Activated naive CD4-positive, alpha-beta T cell treated with anti-CD3 and anti-CD28 coated beads for 36 hours (primary cell): ENCODE measurements around the gene P2RX3. TPM values are rescaled to one million over a fixed set of nuclear protein-coding genes. Genes with fewer than 3 reads are reported as not detected.

Experiments used
- CTCF ChIA-PET: fragments of 350-600 bp; sonication (Branson Sonifier 250); formaldehyde crosslinking; loops from one replicate; lab custom pipeline; 2021; ENCODE audit warnings: antibody characterized with exemption; lab: Charles Lee
- DNase-seq: peaks from one replicate; pipeline ENCODE4 v3.0.0-alpha.2; 2020
- H3K27ac Mint-ChIP-seq: one replicate; pipeline ENCODE4 v1.8.0; 2021; ENCODE audit warnings: mild to moderate bottlenecking, mixed read lengths
- H3K27me3 Mint-ChIP-seq: one replicate; pipeline ENCODE4 v1.8.0; 2021; ENCODE audit warnings: low read depth, mixed read lengths
- H3K36me3 Mint-ChIP-seq: one replicate; pipeline ENCODE4 v1.8.0; 2021; ENCODE audit warnings: low read depth, mixed read lengths
- H3K4me1 Mint-ChIP-seq: one replicate; pipeline ENCODE4 v1.8.0; 2021; ENCODE audit warnings: low read depth, mixed read lengths
- H3K4me3 Mint-ChIP-seq: one replicate; pipeline ENCODE4 v1.8.0; 2021; ENCODE audit warnings: mild to moderate bottlenecking, moderate library complexity, mixed read lengths
- H3K9me3 Mint-ChIP-seq: one replicate; pipeline ENCODE4 v1.8.0; 2021; ENCODE audit warnings: mixed read lengths
- intact Hi-C: fragments of 100-400 bp; cut with micrococcal nuclease; formaldehyde crosslinking; loops from one replicate; pipeline ENCODE4 v1.15.1; 2023
- total RNA-seq, 2 experiments: library from RNA; stranded (reverse); gene quantifications; one replicate each; pipeline ENCODE4 v1.2.3, GENCODE V29; 2021

The P2RX3 gene
- total RNA-seq, 2 experiments from 2014 or later: not detected

DNA sequence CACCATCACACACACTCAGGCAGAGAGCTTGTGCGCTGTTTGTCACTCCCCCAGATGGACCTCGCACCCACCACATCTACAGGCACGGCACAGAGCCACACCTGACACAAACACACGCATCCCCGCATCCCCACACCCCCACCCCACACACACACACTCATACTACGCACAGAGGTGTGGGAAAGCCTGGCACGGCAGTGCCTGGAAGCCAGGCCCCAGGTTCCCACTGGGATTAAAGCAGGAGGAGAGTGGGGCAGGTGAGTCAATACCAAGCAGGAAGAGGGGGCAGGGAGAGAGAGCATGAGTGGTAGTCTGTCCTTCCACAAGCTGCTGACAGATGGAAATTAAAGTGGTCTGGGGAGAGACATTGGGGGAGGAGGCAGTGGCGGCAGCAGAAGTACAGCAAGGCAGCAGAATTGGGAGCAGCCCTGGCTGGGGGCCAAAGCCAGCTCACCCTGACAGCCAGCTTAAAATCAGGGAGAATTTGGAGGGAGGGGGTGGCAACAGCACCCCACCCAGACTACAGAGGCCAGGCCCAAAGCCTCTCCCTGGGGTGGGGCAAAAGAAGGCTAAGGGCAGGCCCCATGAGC is 34.1 kb upstream of the P2RX3 start:
- peaks cover 10% of the 10 kb centered on the region for H3K9me3 Mint-ChIP-seq
- peaks cover 37% of the 10 kb centered on the region for H3K36me3 Mint-ChIP-seq
- intact Hi-C loops: no loop called here
- CTCF ChIA-PET: interaction anchor here (0.6 kb wide), 1 partner anchor 208 kb away, joined by 3 read pairs; no protein-coding TSS in a partner anchor
- H3K4me3 Mint-ChIP-seq: no peak overlapping the region
- DNase-seq: no peak
- no peak overlapping the region for H3K27ac Mint-ChIP-seq
- H3K27me3 Mint-ChIP-seq: no peaks in the 10 kb centered on the region
- H3K4me1 Mint-ChIP-seq: no peaks in the 10 kb centered on the region

DNA sequence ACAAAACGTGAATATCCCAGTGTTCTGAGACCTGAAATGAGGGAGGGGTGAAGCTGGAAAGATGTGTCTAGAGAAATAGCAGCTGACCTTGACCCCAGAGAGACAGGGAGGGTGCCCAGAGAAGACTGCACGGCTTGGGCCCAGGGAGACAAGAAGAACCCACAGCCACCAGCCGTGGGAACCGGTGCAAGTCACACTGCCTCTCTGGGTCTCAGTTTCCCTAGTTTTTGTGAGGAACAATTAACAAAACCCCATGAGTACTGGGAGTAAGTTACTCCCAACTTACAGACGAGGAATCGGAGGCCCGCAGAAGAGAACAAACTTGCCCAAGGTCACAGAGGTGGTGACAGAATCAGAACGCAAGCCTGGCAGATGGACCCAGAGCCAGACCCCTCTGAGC is 32.6 kb upstream of the P2RX3 start:
- H3K4me1 Mint-ChIP-seq: no peaks in the 10 kb centered on the region
- H3K9me3 Mint-ChIP-seq: no peaks in the 10 kb centered on the region
- peaks cover 34% of the 10 kb centered on the region for H3K36me3 Mint-ChIP-seq
- intact Hi-C loops: no loop called here
- H3K27ac Mint-ChIP-seq: no peak overlapping the region
- DNase-seq: no peak
- CTCF ChIA-PET: no interaction called here
- H3K27me3 Mint-ChIP-seq: no peaks in the 10 kb centered on the region
- H3K4me3 Mint-ChIP-seq: no peak overlapping the region

DNA sequence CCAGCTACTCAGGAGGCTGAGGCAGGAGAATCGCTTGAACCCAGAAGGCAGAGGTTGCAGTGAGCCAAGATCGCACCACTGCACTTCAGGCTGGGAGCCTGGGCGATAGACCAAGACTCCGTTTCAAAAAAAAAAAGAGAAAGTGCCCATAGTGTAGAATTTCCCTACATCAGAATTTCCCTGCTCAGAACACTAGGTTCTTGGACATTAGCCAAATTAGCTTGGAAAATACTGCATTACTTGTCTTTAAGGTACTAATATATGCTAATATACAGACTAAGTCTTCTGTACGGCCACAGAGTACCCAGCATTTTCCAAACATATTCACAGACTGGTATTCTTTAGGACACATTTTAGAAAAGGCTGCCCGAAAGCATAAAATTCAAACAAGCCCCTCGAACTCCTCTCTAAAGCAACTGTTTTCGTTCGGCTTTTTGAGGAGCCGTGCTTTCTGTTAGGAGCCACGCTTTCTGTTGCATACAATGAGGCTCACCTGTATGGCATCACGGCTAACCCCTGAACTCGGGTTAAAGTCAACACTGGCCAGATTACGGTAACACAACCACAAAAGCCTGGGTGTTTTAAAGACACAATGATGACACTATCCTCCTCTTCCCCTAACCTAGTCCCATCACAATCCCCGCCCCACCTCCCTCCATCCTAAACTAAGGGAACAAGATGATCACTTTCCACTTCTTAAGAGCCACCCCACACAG is 31.8 kb upstream of the P2RX3 start:
- H3K27ac Mint-ChIP-seq: no peak overlapping the region
- H3K4me3 Mint-ChIP-seq: no peak overlapping the region
- H3K4me1 Mint-ChIP-seq: peaks cover 7% of the 10 kb centered on the region
- CTCF ChIA-PET: interaction anchor here (1.5 kb wide), 1 partner anchor 28 kb away, joined by 3 read pairs; no protein-coding TSS in a partner anchor
- intact Hi-C loops: no loop called here
- no peaks in the 10 kb centered on the region for H3K27me3 Mint-ChIP-seq
- H3K9me3 Mint-ChIP-seq: no peaks in the 10 kb centered on the region
- H3K36me3 Mint-ChIP-seq: peaks cover 26% of the 10 kb centered on the region
- DNase-seq: no peak

DNA sequence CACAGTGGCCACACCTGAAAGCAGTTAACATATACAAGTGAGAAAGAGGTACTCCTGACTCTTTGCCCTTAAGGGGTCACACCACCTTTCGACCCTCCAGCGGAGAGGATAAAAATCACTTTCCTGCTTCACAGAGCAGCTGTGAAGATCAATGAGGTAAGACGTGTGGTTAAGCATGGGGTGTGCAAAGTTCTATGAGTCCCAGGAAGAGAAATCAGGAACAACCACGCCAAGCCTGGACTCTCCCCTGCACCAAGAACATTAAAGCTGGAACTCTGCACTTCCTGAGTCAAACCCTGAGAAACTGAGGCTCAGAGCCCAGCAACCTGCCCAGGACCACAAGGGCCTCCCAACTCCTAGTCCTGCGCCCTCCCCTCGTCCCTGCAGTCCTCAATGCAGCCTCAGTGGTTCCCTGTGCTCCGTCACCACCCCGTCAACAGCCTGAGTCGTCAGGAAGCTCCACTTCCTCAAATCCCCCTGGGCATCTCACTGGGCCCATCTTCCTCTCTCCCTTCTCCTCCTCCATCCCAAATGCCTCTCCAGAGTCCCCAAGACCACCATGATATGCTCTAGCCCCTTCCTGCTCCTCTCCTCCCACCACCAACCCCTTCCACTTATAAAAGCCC is 31.1 kb upstream of the P2RX3 start:
- H3K27me3 Mint-ChIP-seq: no peaks in the 10 kb centered on the region

DNA sequence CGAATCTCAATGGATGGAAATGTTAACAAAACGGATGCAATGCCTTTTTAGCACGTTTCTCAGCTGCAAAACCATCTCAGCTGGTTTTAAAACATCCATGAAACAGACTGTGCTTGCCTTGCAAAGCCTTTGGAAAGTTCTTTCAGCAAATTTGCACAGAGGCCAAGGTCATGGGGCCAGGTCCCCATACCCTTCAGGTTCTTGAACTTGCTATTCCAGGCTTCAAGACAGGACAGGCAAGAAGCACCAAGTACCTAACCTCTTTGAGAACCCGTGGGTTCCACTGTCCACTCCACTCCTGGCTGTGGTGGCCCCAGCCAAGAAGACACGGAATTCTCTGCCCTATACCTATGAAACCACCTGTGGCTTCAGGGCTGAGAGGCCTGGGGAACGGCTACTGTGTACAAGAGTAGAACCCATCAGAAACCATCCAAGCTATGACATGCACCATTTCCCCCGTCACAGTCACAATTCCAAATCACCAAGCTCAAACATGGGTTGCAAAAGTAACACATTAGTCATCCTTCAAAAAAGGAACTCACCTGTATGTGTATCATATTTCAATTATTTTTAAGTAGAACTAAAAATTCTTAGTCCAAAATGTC is 30.4 kb upstream of the P2RX3 start:
- CTCF ChIA-PET: interaction anchor here (1.5 kb wide), 1 partner anchor 27 kb away, joined by 3 read pairs; no protein-coding TSS in a partner anchor
- no peak for DNase-seq
- Mint-ChIP-seq H3K27me3 (no peaks in the 10 kb centered on the region), H3K36me3 (peaks cover 16% of the 10 kb centered on the region), H3K4me3 (no peak overlapping the region), H3K9me3 (no peaks in the 10 kb centered on the region), H3K27ac (no peak overlapping the region), H3K4me1 (peaks cover 17% of the 10 kb centered on the region)
- intact Hi-C loops: no loop called here

More for the DNA sequence above, 31.1 kb upstream of the P2RX3 start:
- peaks cover 15% of the 10 kb centered on the region for H3K4me1 Mint-ChIP-seq
- no peak overlapping the region for H3K4me3 Mint-ChIP-seq
- H3K36me3 Mint-ChIP-seq: peaks cover 19% of the 10 kb centered on the region
- intact Hi-C loops: no loop called here
- CTCF ChIA-PET: interaction anchor here (1.5 kb wide), 1 partner anchor 28 kb away, joined by 3 read pairs; no protein-coding TSS in a partner anchor
- no peak for DNase-seq
- no peak overlapping the region for H3K27ac Mint-ChIP-seq
- no peaks in the 10 kb centered on the region for H3K9me3 Mint-ChIP-seq

DNA sequence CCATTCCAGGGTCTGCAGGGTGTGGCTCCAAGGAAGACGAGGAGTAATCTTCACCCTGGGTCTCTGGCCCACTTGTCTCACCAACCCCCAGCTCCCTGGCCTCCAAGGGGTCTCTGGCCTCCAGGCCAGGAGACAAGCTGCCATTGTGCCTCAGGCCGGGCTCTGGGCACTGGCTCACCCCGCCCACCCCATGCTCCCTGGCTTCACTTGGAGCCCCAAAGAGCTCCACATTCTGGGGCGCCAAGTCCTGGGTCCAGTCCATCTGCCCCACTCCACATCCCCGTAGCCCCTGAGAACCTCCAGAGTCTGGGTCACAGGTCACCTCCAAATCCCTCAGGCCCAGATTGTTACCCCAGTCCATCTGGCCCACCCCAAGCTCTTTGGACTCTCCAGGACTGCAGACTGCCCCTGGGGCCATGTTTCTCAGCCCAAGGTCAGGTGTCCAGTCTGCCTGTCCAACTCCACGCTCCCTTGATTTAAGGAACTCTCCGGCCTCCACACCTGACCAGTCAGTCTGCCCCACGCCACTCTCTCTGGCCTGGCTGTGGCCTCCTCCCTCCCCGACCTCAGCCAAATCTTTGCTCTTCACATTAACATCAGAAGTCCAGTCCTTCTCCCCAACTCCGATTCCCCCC is 29.6 kb upstream of the P2RX3 start:
- intact Hi-C loops: no loop called here
- DNase-seq: no peak
- no peaks in the 10 kb centered on the region for H3K27me3 Mint-ChIP-seq
- CTCF ChIA-PET: no interaction called here
- peaks cover 17% of the 10 kb centered on the region for H3K4me1 Mint-ChIP-seq
- no peak overlapping the region for H3K27ac Mint-ChIP-seq
- H3K9me3 Mint-ChIP-seq: no peaks in the 10 kb centered on the region
- peaks cover 13% of the 10 kb centered on the region for H3K36me3 Mint-ChIP-seq
- no peak overlapping the region for H3K4me3 Mint-ChIP-seq

DNA sequence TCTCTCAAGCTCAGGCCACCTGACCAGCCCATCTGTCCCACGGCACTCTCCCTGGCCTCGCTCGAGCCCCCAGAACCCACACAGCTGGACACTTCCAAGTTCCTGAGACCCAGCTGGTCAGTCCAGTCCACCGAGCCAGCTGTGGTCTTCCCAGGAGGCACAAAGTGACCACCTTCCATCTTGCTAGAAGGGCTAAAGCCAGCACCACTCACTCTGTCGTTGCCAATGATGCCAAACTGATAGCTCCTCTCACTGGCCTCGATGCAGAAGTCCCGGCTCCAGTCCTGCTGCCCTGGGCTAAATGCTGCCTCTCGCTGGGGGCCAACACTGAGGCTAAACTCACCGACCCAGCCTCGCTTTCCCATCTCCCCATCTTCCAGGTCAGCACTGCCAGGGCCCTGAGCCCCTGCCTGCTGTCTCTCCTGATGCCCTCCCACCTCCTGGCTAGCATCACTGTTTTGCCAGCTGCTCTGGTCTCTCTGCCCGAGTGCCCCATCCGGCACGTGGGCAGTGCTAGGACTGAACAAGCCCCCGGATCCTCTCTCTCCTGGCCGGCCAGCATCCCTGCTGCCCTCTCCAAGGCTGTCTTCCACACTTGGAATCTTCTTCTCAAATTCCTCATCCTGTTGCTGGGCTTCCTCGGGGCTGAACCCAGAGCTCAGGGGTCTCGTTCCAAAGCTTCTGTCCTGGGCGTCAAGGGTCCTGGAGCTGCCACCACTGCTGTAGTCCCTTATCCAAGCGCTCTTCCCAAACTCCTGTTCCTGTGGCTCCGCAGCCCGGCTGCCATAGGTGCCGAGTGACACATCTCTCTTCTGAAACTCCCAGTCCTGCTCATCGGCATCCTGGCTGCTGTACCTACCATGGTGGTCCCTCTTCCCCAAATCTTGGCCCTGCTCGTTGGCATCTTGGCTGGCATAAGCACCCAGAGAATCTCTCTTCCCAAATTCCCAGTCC is 28.8 kb upstream of the P2RX3 start:
- no peak for DNase-seq
- Mint-ChIP-seq H3K27me3 (no peaks in the 10 kb centered on the region), H3K9me3 (no peaks in the 10 kb centered on the region), H3K4me3 (no peak overlapping the region), H3K27ac (no peak overlapping the region), H3K36me3 (peaks cover 11% of the 10 kb centered on the region), H3K4me1 (peaks cover 17% of the 10 kb centered on the region)
- intact Hi-C loops: no loop called here
- CTCF ChIA-PET: no interaction called here

DNA sequence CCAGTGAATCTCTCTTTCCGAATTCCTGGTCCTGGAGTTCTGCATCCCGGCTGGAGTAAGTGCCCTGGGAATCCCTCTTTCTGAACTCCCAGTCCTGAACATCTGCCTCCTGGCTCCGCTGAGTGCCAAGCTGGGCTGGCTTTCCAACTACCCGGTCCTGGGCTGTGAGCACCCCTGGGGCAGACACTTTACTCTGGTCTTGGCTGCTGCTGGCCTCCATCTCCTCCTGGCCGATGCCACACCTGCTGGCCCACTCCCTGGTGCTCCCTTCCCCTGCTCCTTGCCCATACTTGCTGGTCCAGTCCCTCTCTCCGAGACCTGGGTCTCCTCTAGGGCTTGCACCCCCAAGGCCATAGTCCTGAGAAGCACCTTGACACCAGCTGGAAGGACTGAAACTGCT is 28.1 kb upstream of the P2RX3 start:
- H3K27me3 Mint-ChIP-seq: no peaks in the 10 kb centered on the region

DNA sequence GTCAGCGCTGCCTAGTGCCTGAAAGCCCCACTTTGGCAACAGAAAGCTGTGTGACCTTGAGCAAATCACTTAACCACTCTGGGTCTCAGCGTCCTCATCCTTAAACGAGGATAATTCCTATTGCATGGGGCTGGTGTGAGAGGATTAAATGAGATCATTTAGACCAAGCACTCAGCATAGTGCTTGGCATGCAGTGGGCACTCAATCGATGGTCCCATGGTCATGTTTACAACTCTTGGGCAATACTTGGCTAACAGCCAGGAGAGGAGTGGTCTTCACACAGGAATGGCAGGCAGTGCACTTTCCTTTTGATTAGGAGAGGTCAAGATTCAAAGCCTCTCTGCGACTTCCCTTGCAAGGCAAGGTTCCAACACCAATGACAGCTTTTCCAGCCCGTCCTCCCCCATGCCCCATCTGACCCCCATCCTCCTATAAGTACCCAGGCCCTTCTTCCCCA is 27.5 kb upstream of the P2RX3 start:
- Mint-ChIP-seq H3K4me3 (no peak overlapping the region), H3K9me3 (no peaks in the 10 kb centered on the region), H3K36me3 (peaks cover 11% of the 10 kb centered on the region), H3K4me1 (peaks cover 17% of the 10 kb centered on the region), H3K27ac (no peak overlapping the region), H3K27me3 (no peaks in the 10 kb centered on the region)
- DNase-seq: no peak
- intact Hi-C loops: loop anchor here (1.0 kb wide), 2 partner anchors 15 to 25 kb away; partner anchors contain the start of gene SSRP1
- CTCF ChIA-PET: interaction anchor here (0.9 to 1.1 kb wide), 2 partner anchors 15 to 191 kb away, joined by 3 read pairs; no protein-coding TSS in a partner anchor

More for the DNA sequence above, 28.1 kb upstream of the P2RX3 start:
- H3K4me3 Mint-ChIP-seq: no peak overlapping the region
- intact Hi-C loops: no loop called here
- no peak overlapping the region for H3K27ac Mint-ChIP-seq
- H3K9me3 Mint-ChIP-seq: no peaks in the 10 kb centered on the region
- H3K36me3 Mint-ChIP-seq: peaks cover 11% of the 10 kb centered on the region
- H3K4me1 Mint-ChIP-seq: peaks cover 17% of the 10 kb centered on the region
- CTCF ChIA-PET: no interaction called here
- DNase-seq: no peak

DNA sequence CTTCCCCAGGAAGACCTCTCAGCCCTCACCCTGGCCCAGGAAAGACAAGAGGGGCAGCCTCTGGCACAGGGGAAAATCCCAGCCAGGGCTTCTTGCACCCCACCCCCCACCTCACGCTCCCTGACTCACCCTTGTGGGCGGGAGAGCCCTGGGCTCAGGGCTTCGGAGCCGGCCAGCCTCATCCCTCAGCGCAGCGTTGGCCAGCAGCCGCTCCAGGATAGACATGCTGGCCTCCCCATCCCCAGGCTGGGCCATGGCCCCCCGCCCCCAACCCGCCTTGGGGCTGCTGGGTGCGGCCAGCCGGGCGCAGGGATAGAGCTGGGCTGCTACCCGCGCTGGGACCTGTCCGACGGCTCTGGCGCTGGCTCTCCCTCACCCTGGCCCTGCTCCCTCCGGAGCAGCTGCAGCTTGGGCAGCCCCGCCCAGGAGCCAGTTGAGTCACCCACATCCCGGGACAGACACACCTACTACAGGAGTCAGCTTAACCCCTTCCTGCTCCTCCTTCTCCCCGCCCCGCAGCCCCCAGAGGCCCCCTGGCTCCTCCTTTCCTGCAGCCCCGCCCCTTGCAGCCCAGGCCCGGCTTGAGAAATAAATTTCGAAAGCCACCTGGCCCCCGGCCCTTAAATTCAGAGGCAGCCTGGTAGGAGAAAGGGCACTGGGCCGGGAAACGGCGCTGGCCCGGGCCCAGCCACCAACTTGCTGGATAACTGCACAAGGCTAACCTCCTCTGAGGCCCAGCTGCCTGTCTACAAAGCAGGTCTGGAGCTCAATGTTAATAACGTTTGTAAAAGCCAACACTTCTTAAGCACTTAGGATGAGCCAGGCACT is 26.8 kb upstream of the P2RX3 start:
- Mint-ChIP-seq H3K4me3 (no peak overlapping the region), H3K9me3 (no peaks in the 10 kb centered on the region), H3K27me3 (no peaks in the 10 kb centered on the region), H3K27ac (no peak overlapping the region), H3K36me3 (peaks cover 11% of the 10 kb centered on the region), H3K4me1 (peaks cover 17% of the 10 kb centered on the region)
- intact Hi-C loops: loop anchor here (1.0 kb wide), 2 partner anchors 14 to 24 kb away; partner anchors contain the start of gene SSRP1
- DNase-seq: peak; percentile 89
- CTCF ChIA-PET: interaction anchor here (0.9 to 1.1 kb wide), 3 partner anchors 9 to 192 kb away, joined by 3 to 4 read pairs (median 3); no protein-coding TSS in a partner anchor
